Upper lobe of right lung (tissue), 1 donor: ENCODE data around the gene ARL6IP1. TPM values are rescaled to one million over a fixed set of nuclear protein-coding genes. Genes with fewer than 3 reads are reported as not detected.

ENCODE experiments used
- ATAC-seq: fragments of 200-7000 bp; cut with Tn5 transposase; one replicate; pipeline ENCODE4 v1.9.1; 2020; ENCODE audit warnings: mild to moderate bottlenecking, moderate library complexity
- DNase-seq: peaks from one replicate; pipeline ENCODE4 v3.0.0-alpha.2; 2020
- H3K27ac ChIP-seq: fragments of 200-600 bp; one replicate; pipeline ENCODE4 v1.8.0; 2022
- H3K27me3 ChIP-seq: fragments of 200-600 bp; one replicate; pipeline ENCODE4 v1.8.0; 2022; ENCODE audit warnings: mild to moderate bottlenecking
- H3K36me3 ChIP-seq: fragments of 200-600 bp; one replicate; pipeline ENCODE4 v1.8.0; 2022
- H3K4me1 ChIP-seq: fragments of 200-600 bp; one replicate; pipeline ENCODE4 v1.8.0; 2022
- H3K4me3 ChIP-seq: fragments of 200-600 bp; one replicate; pipeline ENCODE4 v1.8.0; 2022; ENCODE audit warnings: mild to moderate bottlenecking
- H3K9me3 ChIP-seq: fragments of 200-600 bp; one replicate; pipeline ENCODE4 v1.8.0; 2022
- intact Hi-C: fragments of 100-400 bp; cut with DNase I; formaldehyde crosslinking; loops from one replicate; pipeline ENCODE4 v1.11.0; 2022
- total RNA-seq: library from RNA; stranded (reverse); fragmentation: NEBNext Ultra II Directional; extraction: Animal tissue kit (Norgen Biotek cat#: 25700); gene quantifications from one replicate; pipeline ENCODE4 v1.2.1, GENCODE V29; 2021
- TF ChIP-seq, protein P1 (sequence below): fragments of 200-600 bp; IDR thresholded peaks from one replicate; pipeline ENCODE4 v1.8.0; 2022; ENCODE audit warnings: antibody characterized with exemption
- donor health status: DM: no; HTN: yes; CAD: no; lungs with severe emphysema.

ARL6IP1 gene
- total RNA-seq, 1 donor from 2014 or later = 110 TPM

DNA sequence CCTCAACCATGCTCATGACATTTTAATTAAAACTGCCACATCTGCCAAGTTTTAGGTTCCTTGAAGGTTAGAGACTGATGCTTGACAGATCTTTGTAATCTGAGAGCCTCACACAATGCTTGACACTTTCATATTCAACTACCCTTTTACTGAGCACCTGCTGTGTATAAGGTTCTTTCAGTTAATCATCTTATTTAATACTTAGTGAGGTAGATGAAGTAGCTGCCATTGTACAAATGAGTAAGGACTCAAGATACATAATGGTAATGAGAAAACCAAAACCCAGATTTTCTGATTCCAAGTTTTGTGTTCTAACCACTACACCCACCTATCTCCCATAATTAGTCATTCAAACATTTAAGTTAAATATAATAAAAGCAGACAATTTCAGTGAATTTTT lies 35.4 kb upstream of the ARL6IP1 start:
- intact Hi-C loops = no loop called here
- peaks cover 97% of the 10 kb centered on the region for H3K36me3 ChIP-seq
- no peaks in the 10 kb centered on the region for H3K4me1 ChIP-seq
- H3K27me3 ChIP-seq = no peaks in the 10 kb centered on the region
- H3K9me3 ChIP-seq = no peaks in the 10 kb centered on the region
- no peak overlapping the region for H3K27ac ChIP-seq
- ATAC-seq (no peak), DNase-seq (no peak)
- TF ChIP-seq, protein P1, sequence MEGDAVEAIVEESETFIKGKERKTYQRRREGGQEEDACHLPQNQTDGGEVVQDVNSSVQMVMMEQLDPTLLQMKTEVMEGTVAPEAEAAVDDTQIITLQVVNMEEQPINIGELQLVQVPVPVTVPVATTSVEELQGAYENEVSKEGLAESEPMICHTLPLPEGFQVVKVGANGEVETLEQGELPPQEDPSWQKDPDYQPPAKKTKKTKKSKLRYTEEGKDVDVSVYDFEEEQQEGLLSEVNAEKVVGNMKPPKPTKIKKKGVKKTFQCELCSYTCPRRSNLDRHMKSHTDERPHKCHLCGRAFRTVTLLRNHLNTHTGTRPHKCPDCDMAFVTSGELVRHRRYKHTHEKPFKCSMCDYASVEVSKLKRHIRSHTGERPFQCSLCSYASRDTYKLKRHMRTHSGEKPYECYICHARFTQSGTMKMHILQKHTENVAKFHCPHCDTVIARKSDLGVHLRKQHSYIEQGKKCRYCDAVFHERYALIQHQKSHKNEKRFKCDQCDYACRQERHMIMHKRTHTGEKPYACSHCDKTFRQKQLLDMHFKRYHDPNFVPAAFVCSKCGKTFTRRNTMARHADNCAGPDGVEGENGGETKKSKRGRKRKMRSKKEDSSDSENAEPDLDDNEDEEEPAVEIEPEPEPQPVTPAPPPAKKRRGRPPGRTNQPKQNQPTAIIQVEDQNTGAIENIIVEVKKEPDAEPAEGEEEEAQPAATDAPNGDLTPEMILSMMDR = no peak
- H3K4me3 ChIP-seq = no peak overlapping the region

DNA sequence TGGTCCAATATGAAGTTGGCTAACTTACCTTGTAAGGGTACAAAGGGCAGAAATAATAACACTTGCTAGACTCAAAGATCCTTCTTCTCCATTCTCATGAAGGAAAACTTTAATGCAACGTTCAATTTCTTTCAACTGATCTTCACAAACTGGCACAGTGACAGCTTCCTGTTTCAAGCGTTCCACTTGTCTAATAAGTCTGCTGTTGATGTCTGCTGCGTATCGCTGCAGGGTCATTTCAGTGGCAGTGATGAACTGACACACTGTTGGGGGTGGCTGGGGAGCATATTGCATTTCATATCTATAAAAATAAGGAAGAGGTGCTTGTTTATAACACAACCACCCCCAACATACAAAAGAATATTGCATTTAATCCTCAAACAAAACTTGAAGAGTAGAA lies 33.5 kb upstream of the ARL6IP1 start:
- TF ChIP-seq, protein P1 = no peak
- Histone ChIP-seq H3K4me3 (no peak overlapping the region), H3K27ac (no peak overlapping the region), H3K9me3 (no peaks in the 10 kb centered on the region), H3K27me3 (no peaks in the 10 kb centered on the region), H3K4me1 (no peaks in the 10 kb centered on the region), H3K36me3 (peaks cover 99% of the 10 kb centered on the region)
- no peak for DNase-seq
- no peak for ATAC-seq
- intact Hi-C loops = no loop called here

DNA sequence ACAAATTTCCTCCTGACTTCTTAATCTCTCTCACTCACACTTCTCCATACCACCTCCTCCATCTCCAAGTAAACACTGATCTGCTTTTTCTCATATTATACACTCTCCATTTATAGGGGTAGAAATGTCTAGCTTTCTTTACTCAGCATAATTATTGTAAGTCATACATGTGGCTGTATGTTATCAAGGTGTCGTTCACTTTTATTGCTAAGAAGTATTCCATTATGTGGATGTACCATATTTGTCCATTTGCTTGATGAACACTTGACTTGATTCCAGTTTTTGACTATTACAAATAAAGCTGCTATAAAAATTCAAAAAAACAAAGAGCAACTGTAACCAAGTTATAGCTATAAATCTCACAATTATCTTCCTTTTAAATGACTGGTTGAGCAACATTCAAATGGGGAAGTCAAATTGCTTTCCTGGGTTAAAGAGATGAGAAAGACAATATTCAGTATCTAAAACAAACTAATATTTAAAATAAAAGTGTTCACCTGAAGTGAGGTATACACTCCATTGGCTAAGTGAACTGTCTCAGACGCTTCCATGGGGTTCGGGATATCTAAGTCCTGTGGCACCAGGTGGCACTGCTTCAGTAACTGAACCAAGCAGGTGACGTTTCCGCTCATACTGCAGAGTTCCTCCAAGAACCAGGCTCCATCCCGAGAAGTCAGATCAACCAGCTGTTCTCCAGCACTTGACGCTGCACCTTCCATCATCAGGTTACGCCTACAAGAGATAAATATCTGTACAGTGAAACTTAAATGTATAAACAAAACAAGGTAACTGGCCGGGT lies 32.6 kb upstream of the ARL6IP1 start:
- ATAC-seq = no peak
- intact Hi-C loops = no loop called here

DNA sequence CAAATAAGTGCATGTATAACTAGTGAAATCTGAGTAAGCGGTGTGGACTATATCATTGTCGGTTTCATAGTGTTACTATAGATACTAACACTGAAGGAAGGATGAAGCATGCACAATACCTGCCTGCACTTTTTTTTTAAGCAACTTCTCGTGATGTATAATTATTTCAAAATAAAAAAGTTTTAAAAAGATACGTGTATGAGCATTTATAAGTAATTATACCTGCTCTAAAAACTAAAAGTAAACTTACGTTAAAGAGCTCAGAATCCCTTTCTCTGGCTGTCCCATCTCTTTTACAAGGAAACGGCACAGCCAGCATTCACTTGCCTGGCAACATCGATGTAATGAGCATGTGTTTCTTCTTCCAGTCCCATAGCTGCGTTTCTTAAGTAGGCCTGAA lies 31.3 kb upstream of the ARL6IP1 start:
- no peaks in the 10 kb centered on the region for H3K4me1 ChIP-seq
- intact Hi-C loops = no loop called here
- no peak for DNase-seq
- H3K36me3 ChIP-seq = peaks cover 100% of the 10 kb centered on the region
- TF ChIP-seq, protein P1 = no peak
- H3K27ac ChIP-seq = no peak overlapping the region
- no peaks in the 10 kb centered on the region for H3K9me3 ChIP-seq
- no peak overlapping the region for H3K4me3 ChIP-seq
- no peak for ATAC-seq
- no peaks in the 10 kb centered on the region for H3K27me3 ChIP-seq

More for the DNA sequence above, 32.6 kb upstream of the ARL6IP1 start:
- TF ChIP-seq, protein P1 = no peak
- Histone ChIP-seq H3K36me3 (peaks cover 100% of the 10 kb centered on the region), H3K4me3 (no peak overlapping the region), H3K27ac (no peak overlapping the region), H3K9me3 (no peaks in the 10 kb centered on the region), H3K27me3 (no peaks in the 10 kb centered on the region), H3K4me1 (no peaks in the 10 kb centered on the region)
- no peak for DNase-seq

DNA sequence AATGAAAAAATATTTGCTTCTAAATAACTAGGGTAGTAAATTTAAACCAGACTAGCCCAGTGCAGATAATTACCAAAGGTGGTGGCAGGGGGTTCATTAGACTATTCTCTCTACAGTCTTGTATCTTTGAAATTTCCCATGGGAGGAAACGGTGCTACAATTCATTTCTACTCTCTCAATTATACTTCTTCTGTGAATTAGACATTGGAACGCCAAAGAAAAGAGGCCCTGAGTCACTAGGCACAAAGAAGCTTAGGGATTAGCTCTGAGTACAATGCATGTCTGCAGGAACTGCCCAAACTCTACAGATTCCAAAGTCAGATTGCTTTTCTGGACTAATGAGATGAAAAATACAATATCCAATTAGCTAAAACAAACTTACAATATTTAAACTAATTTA lies 30.7 kb upstream of the ARL6IP1 start:
- H3K4me1 ChIP-seq = no peaks in the 10 kb centered on the region
- no peak overlapping the region for H3K4me3 ChIP-seq
- ATAC-seq (no peak), DNase-seq (no peak)
- intact Hi-C loops = no loop called here
- no peaks in the 10 kb centered on the region for H3K27me3 ChIP-seq
- H3K36me3 ChIP-seq = peaks cover 98% of the 10 kb centered on the region
- TF ChIP-seq, protein P1 = no peak
- no peak overlapping the region for H3K27ac ChIP-seq
- H3K9me3 ChIP-seq = no peaks in the 10 kb centered on the region
